ENCODE results near the gene PAPLN. TPM values are rescaled to one million over a fixed set of nuclear protein-coding genes. Genes with fewer than 3 reads are reported as not detected.

PAPLN gene
- polyA plus RNA-seq, 1 experiment, result 1.0 TPM

DNA sequence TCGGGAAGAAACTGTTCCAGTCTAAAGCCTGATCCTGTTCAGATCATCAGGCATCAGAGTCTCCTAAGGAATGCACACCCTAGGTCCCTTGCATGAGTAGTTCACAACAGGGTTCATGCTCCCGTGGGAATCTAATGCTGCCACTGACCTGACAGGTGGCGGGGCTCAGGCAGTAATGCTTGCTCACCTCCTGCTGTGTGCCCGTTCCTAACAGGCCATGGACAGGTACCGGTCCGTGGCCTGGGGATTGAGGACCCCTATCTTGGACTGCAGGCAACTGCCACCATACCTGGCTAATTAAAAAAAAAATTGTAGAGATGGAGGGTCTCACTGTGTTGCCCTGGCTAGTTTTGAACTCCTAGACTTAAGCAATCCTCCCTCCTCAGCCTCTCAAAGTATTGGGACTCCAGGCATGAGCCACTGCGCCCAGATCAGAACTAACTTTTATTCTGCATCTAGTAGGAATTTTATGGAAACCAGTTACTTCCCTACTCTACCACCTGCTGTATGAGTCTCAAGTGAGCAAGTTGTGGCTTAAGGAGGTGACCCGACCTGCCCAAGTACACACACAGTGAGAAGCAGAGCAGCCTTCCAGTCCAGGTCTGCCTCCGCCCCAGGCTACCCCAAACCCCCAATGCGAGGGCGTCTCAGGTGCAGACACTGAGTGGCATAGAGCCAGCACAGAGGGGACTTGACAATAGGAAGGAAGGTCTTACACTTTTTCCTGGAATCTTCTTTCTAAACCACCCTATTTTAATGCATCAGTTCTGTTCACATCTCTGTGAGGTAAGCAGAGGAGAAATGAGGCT lies 2.5 kb upstream of the PAPLN start:
- Histone ChIP-seq H3K27me3 (ENCODE audit: control insufficient read depth, insufficient read depth, low read length) (peaks cover 29% of the 10 kb centered on the region), H3K36me3 (ENCODE audit: control insufficient read depth, insufficient read depth, low read length) (no peaks in the 10 kb centered on the region), H3K4me3 (ENCODE audit: low read depth, low read length) (no peak overlapping the region)
- TF ChIP-seq, protein P1, sequence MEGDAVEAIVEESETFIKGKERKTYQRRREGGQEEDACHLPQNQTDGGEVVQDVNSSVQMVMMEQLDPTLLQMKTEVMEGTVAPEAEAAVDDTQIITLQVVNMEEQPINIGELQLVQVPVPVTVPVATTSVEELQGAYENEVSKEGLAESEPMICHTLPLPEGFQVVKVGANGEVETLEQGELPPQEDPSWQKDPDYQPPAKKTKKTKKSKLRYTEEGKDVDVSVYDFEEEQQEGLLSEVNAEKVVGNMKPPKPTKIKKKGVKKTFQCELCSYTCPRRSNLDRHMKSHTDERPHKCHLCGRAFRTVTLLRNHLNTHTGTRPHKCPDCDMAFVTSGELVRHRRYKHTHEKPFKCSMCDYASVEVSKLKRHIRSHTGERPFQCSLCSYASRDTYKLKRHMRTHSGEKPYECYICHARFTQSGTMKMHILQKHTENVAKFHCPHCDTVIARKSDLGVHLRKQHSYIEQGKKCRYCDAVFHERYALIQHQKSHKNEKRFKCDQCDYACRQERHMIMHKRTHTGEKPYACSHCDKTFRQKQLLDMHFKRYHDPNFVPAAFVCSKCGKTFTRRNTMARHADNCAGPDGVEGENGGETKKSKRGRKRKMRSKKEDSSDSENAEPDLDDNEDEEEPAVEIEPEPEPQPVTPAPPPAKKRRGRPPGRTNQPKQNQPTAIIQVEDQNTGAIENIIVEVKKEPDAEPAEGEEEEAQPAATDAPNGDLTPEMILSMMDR (IDR thresholded peaks at IDR 0.05; ENCODE audit: insufficient read depth, low read depth, low read length), result no peak
- no peak for DNase-seq (ENCODE audit: low read depth)
- ChIA-PET POLR2A (no interaction called here), CTCF (no interaction called here)

DNA sequence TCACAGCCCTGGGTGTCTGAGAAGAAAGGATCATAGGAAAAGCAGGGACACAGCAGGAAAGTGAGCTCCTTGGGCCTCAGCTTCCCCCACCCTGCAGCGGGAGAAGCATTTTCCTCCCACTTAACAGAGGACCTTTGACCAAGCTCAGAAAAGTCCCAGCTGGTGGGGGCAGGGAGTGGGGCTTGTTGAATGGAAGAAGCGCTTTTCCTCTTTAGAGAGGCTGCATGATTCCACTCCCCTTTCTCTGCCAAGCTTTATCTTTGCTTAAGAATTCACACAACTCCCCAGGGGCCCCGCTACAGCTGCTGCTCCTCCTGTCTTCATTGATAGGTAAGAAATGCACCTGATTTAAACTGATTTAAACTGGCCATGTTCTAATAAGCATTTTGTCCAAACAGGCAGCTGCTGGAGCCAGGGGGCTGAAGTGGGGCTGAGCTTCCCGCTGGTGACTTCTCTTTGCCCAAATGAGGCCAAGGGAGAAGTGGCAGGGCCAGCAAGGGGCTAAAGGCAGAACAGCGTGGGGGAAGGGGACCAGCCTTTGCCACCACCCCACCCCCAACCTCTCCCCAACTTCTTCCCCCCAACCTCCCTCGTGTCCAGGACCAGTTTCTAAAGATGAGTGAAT lies 1.7 kb upstream of the PAPLN start:
- DNase-seq (ENCODE audit: low read depth), result no peak
- TF ChIP-seq, protein P1 (IDR thresholded peaks at IDR 0.05; ENCODE audit: insufficient read depth, low read depth, low read length), result no peak
- no peaks in the 10 kb centered on the region for H3K36me3 ChIP-seq (ENCODE audit: control insufficient read depth, insufficient read depth, low read length)
- POLR2A ChIA-PET, result no interaction called here
- H3K27me3 ChIP-seq (ENCODE audit: control insufficient read depth, insufficient read depth, low read length), result peaks cover 34% of the 10 kb centered on the region
- CTCF ChIA-PET, result no interaction called here
- H3K4me3 ChIP-seq (ENCODE audit: low read depth, low read length), result no peak overlapping the region

DNA sequence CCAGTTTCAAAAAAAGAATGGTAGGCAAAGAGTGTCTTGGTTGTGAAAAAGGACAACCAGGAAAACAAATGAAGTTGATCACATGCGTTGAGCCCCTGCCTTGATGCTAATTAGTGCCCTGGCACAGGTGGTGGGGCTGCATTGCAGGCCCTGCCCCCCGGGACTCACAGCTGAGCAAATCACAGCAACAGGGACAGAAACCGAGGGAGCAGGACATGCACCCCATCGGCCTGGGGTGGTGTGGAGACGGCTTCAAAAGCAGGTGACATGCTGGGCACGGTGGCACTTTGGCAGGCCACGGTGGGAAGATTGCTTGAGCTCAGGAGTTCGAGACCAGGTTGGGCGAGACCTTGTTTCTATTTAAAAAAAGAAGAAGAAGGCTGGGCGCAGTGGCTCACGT lies 1.1 kb upstream of the PAPLN start:
- TF ChIP-seq, protein P1 (IDR thresholded peaks at IDR 0.05; ENCODE audit: insufficient read depth, low read depth, low read length), result no peak
- Histone ChIP-seq H3K27me3 (ENCODE audit: control insufficient read depth, insufficient read depth, low read length) (peaks cover 34% of the 10 kb centered on the region), H3K36me3 (ENCODE audit: control insufficient read depth, insufficient read depth, low read length) (no peaks in the 10 kb centered on the region), H3K4me3 (ENCODE audit: low read depth, low read length) (no peak overlapping the region)
- ChIA-PET POLR2A (no interaction called here), CTCF (no interaction called here)
- DNase-seq (ENCODE audit: low read depth), result no peak

DNA sequence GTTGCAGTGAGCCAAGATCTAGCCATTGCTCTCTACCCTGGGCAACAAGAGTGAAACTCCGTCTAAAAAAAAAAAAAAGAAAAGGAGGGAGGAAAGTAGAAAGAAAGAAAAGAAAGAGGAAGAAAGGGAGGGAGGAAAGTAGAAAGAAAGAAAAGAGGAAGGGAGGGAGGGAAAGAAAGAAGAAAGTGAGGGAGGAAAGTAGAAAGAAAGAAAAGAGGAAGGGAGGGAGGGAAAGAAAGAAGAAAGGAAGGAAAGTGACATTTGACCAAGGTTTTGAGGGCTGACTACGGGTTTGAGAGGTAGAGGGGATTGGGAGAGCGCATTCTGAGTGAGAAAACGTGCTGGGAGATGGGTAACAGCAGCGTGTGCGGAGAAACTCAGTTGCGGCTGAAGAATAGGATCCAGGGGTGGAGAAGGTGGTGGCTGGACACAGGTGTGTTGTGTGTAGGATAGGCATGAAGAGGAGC lies 521 bp upstream of the PAPLN start:
- CTCF ChIA-PET, result no interaction called here
- Histone ChIP-seq H3K27me3 (ENCODE audit: control insufficient read depth, insufficient read depth, low read length) (peaks cover 34% of the 10 kb centered on the region), H3K4me3 (ENCODE audit: low read depth, low read length) (no peak overlapping the region), H3K36me3 (ENCODE audit: control insufficient read depth, insufficient read depth, low read length) (no peaks in the 10 kb centered on the region)
- POLR2A ChIA-PET, result no interaction called here
- no peak for DNase-seq (ENCODE audit: low read depth)
- TF ChIP-seq, protein P1 (IDR thresholded peaks at IDR 0.05; ENCODE audit: insufficient read depth, low read depth, low read length), result no peak

DNA sequence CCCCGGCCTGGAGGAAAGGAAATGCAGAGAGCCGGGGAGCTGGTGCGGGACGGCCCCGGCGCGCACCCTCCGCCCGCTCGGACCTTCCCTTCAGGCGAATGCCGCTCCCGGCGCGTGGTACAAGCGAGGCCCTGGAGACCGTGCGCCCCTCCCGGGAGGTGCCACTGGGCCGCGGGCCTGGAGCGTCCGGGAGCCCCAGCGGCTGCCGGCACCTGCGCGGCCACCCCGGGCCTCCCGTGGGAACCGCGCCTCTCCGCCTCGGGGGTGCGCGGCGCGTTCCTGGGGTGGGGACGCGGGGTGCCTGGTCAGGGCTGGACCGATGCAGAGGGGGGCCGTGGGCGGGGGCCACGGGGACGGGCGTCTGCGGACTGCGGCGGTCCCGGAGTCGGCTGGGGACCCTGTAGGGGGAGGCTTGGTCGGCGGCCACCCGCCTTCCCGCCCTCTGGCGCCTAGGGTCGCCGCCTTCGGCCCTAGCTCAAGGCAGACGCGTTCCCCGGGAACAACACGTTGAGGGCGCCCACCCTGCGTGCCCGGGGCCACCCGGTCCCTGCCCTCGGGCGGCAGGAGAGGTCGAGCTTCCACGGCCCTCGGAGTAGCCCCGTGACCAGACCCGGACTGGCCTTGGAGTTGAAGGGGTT lies 599 bp downstream of the PAPLN start:
- CTCF ChIA-PET, result interaction anchor here (0.8 kb wide), 1 partner anchor 234 kb away, joined by 3 read pairs; no protein-coding TSS in a partner anchor
- DNase-seq (ENCODE audit: low read depth), result no peak
- Histone ChIP-seq H3K27me3 (ENCODE audit: control insufficient read depth, insufficient read depth, low read length) (peaks cover 34% of the 10 kb centered on the region), H3K36me3 (ENCODE audit: control insufficient read depth, insufficient read depth, low read length) (no peaks in the 10 kb centered on the region), H3K4me3 (ENCODE audit: low read depth, low read length) (peak overlapping the region; percentile 25)
- POLR2A ChIA-PET, result interaction anchor here (0.6 to 1.0 kb wide), 3 partner anchors 10 to 556 kb away, joined by 3 to 4 read pairs (median 4); no protein-coding TSS in a partner anchor
- TF ChIP-seq, protein P1 (IDR thresholded peaks at IDR 0.05; ENCODE audit: insufficient read depth, low read depth, low read length), result no peak
